GM21447 (cell line): Measurements from ENCODE around the gene TMED4.
"Not testable (repeated sequence)": the region's sequence is repeated elsewhere in the genome, so short reads cannot be mapped to it uniquely, and the experiment has no call there.

Experiments
- ATAC-seq: cut with Tn5 transposase; IDR thresholded peaks from one replicate; pipeline ENCODE4 v1.9.1; 2021; ENCODE audit not compliant: unreplicated experiment

TMED4 gene

GRCh38 chr7:44569959-44570358 lies 12.1 kb downstream of the TMED4 start:
- ATAC-seq = no peak

GRCh38 chr7:44568771-44569560 lies 13.1 kb downstream of the TMED4 start:
- no peak for ATAC-seq

- no peak for ATAC-seq
Observed at GRCh38 chr7:44567884-44568283, 14.1 kb downstream of the TMED4 start.

GRCh38 chr7:44566680-44567079 lies 15.4 kb downstream of the TMED4 start:
- ATAC-seq = no peak

GRCh38 chr7:44565795-44566559 lies 16.1 kb downstream of the TMED4 start:
- ATAC-seq = peak; percentile 32

- ATAC-seq = peak; percentile 78
Observed at GRCh38 chr7:44565097-44565794, 16.8 kb downstream of the TMED4 start.

GRCh38 chr7:44564606-44565005 lies 17.4 kb downstream of the TMED4 start:
- ATAC-seq = no peak

- no peak for ATAC-seq
Observed at GRCh38 chr7:44563171-44563679, 18.8 kb downstream of the TMED4 start.

- not testable (repeated sequence) for ATAC-seq
Observed at GRCh38 chr7:44562622-44562962, 19.4 kb downstream of the TMED4 start.

GRCh38 chr7:44561962-44562621 lies 19.9 kb downstream of the TMED4 start:
- no peak for ATAC-seq

- ATAC-seq = no peak
Observed at GRCh38 chr7:44561481-44561880, 20.6 kb downstream of the TMED4 start.

GRCh38 chr7:44559485-44559884 lies 22.5 kb downstream of the TMED4 start:
- ATAC-seq = no peak

- no peak for ATAC-seq
Observed at GRCh38 chr7:44557485-44557884, 24.5 kb downstream of the TMED4 start.

GRCh38 chr7:44555350-44555749 lies 26.7 kb downstream of the TMED4 start:
- no peak for ATAC-seq

GRCh38 chr7:44552473-44553005 lies 29.5 kb downstream of the TMED4 start:
- ATAC-seq = not testable (repeated sequence)

GRCh38 chr7:44549457-44549856 lies 32.6 kb downstream of the TMED4 start:
- no peak for ATAC-seq

GRCh38 chr7:44548893-44549292 lies 33.1 kb downstream of the TMED4 start:
- ATAC-seq = no peak

- no peak for ATAC-seq
Observed at GRCh38 chr7:44547536-44548231, 34.3 kb downstream of the TMED4 start.

- no peak for ATAC-seq
Observed at GRCh38 chr7:44541876-44542610, 40.0 kb downstream of the TMED4 start.
